Trophoblast cell (in vitro differentiated cells and primary cell): Measurements from ENCODE around the gene CBX8.

ENCODE experiments used
- DNase-seq, 2 donors: peaks; one replicate each; pipeline ENCODE4 v3.0.0-alpha.2; 2016
- H2AFZ ChIP-seq: 2 replicates; pipeline ENCODE4 v1.6.1; 2013; ENCODE audit warnings: low read length, moderate library complexity, mild to moderate bottlenecking; ENCODE audit not compliant: insufficient read depth, poor library complexity
- H2AK5ac ChIP-seq: 2 replicates; pipeline ENCODE4 v1.6.1; 2013; ENCODE audit warnings: mild to moderate bottlenecking, low read length
- H2BK120ac ChIP-seq: 2 replicates; pipeline ENCODE4 v1.6.1; 2013; ENCODE audit warnings: low read length, mild to moderate bottlenecking, moderate library complexity; ENCODE audit not compliant: insufficient read depth, poor library complexity
- H2BK12ac ChIP-seq: 2 replicates; pipeline ENCODE4 v1.6.1; 2013; ENCODE audit warnings: mild to moderate bottlenecking, low read length, moderate library complexity
- H2BK5ac ChIP-seq: 2 replicates; pipeline ENCODE4 v1.6.1; 2013; ENCODE audit warnings: low read length, low read depth, moderate library complexity, mild to moderate bottlenecking; ENCODE audit not compliant: poor library complexity
- H3K14ac ChIP-seq: 2 replicates; pipeline ENCODE4 v1.6.1; 2013; ENCODE audit warnings: mild to moderate bottlenecking, low read length
- H3K18ac ChIP-seq: 2 replicates; pipeline ENCODE4 v1.6.1; 2013; ENCODE audit warnings: mild to moderate bottlenecking, low read length
- H3K23ac ChIP-seq: 2 replicates; pipeline ENCODE4 v1.6.1; 2013; ENCODE audit warnings: low read length
- H3K27ac ChIP-seq: 2 replicates; pipeline ENCODE4 v1.5.1; 2013; ENCODE audit warnings: low read depth, mild to moderate bottlenecking, inconsistent platforms, low read length, moderate library complexity
- H3K27me3 ChIP-seq: 2 replicates; pipeline ENCODE4 v1.6.1; 2013; ENCODE audit warnings: inconsistent platforms, mild to moderate bottlenecking, low read length, moderate library complexity; ENCODE audit not compliant: insufficient read depth
- H3K36me3 ChIP-seq, 2 experiments: 1 replicate in 1 of 2; 2 replicates in 1 of 2; pipeline ENCODE4 v1.6.1; 2013; ENCODE audit warnings: low read length in 2 of 2, mild to moderate bottlenecking in 2 of 2, moderate library complexity in 1 of 2; ENCODE audit not compliant: insufficient read depth in 2 of 2, control insufficient read depth in 1 of 2
- H3K4ac ChIP-seq: 2 replicates; pipeline ENCODE4 v1.6.1; 2013; ENCODE audit warnings: low read depth, mild to moderate bottlenecking, low read length, moderate library complexity
- H3K4me1 ChIP-seq, 2 experiments: 1 replicate in 1 of 2; 2 replicates in 1 of 2; pipeline ENCODE4 v1.6.1; 2013; ENCODE audit warnings: low read length in 2 of 2, mild to moderate bottlenecking in 2 of 2, moderate library complexity in 1 of 2; ENCODE audit not compliant: insufficient read depth in 2 of 2, control insufficient read depth in 1 of 2
- H3K4me2 ChIP-seq: 2 replicates; pipeline ENCODE4 v1.6.1; 2013; ENCODE audit warnings: inconsistent platforms, mild to moderate bottlenecking, low read length, moderate library complexity
- H3K4me3 ChIP-seq: 2 replicates; pipeline ENCODE4 v1.5.1; 2013; ENCODE audit warnings: mild to moderate bottlenecking, low read depth, low read length, inconsistent platforms
- H3K79me1 ChIP-seq: one replicate; pipeline ENCODE4 v1.6.1; 2013; ENCODE audit warnings: low read length
- H3K79me2 ChIP-seq: 2 replicates; pipeline ENCODE4 v1.6.1; 2013; ENCODE audit warnings: low read length, mild to moderate bottlenecking; ENCODE audit not compliant: control insufficient read depth, insufficient read depth, poor library complexity
- H3K9ac ChIP-seq: 2 replicates; pipeline ENCODE4 v1.6.1; 2013; ENCODE audit warnings: mild to moderate bottlenecking, low read length
- H3K9me3 ChIP-seq: 2 replicates; pipeline ENCODE4 v1.6.1; 2013; ENCODE audit warnings: low read depth, mild to moderate bottlenecking, control low read depth, inconsistent platforms, low read length; ENCODE audit not compliant: insufficient read depth
- H4K12ac ChIP-seq: 2 replicates; pipeline ENCODE4 v1.6.1; 2013; ENCODE audit warnings: low read depth, mild to moderate bottlenecking, low read length, moderate library complexity
- H4K8ac ChIP-seq: 2 replicates; pipeline ENCODE4 v1.6.1; 2013; ENCODE audit warnings: low read depth, mild to moderate bottlenecking, low read length, moderate library complexity
- H4K91ac ChIP-seq: one replicate; pipeline ENCODE4 v1.6.1; 2013; ENCODE audit warnings: low read depth, mild to moderate bottlenecking, low read length, moderate library complexity
- WGBS: extraction: QIAGEN DNeasy Blood & Tissue Kit; methylation state at CpG from one replicate; pipeline ENCODE4 v1.1.7; 2013; ENCODE audit warnings: missing lambda C conversion rate; ENCODE audit not compliant: insufficient read length, insufficient coverage; ENCODE audit errors: extremely low coverage; 5-methylcytosine and 5-hydroxymethylcytosine counted together

Gene CBX8

DNA sequence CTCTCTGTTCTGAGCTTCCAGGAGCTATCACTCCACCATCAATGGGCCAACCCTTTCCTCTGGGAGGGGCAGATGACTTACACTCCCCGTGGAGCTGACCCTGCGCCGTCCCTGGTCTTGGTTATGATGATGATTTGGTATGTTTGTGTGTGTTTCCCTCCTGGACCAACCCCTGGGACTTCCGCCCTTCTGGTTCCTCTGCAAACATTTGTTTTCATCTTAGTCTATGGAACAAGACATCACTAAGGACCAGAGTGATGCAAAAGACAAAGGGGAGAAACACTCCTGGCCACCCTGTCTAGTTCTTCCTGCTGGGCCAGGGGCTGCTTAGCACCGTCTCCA, 28.7 kb upstream of the CBX8 start:
- Histone ChIP-seq H3K27ac (no peak overlapping the region), H3K18ac (no peak overlapping the region), H3K4ac (no peak overlapping the region), H3K9ac (no peak overlapping the region), H3K4me2 (no peak overlapping the region), H2BK12ac (no peak overlapping the region), H3K14ac (no peak overlapping the region), H4K8ac (no peak overlapping the region), H4K91ac (no peak overlapping the region), H3K9me3 (peaks cover 5% of the 10 kb centered on the region), H2AFZ (no peak overlapping the region), H3K27me3 (peaks cover 17% of the 10 kb centered on the region), H3K79me2 (no peaks in the 10 kb centered on the region), H3K4me1 (no peaks in the 10 kb centered on the region), H3K36me3 (no peaks in the 10 kb centered on the region), H2BK120ac (no peak overlapping the region), H4K12ac (no peak overlapping the region), H3K23ac (no peak overlapping the region), H2AK5ac (no peak overlapping the region), H3K79me1 (no peaks in the 10 kb centered on the region), H2BK5ac (no peak overlapping the region), H3K4me3 (no peak overlapping the region)
- WGBS = no CpG with 5 or more reads among the region's 5 CpGs
- DNase-seq = no peak

DNA sequence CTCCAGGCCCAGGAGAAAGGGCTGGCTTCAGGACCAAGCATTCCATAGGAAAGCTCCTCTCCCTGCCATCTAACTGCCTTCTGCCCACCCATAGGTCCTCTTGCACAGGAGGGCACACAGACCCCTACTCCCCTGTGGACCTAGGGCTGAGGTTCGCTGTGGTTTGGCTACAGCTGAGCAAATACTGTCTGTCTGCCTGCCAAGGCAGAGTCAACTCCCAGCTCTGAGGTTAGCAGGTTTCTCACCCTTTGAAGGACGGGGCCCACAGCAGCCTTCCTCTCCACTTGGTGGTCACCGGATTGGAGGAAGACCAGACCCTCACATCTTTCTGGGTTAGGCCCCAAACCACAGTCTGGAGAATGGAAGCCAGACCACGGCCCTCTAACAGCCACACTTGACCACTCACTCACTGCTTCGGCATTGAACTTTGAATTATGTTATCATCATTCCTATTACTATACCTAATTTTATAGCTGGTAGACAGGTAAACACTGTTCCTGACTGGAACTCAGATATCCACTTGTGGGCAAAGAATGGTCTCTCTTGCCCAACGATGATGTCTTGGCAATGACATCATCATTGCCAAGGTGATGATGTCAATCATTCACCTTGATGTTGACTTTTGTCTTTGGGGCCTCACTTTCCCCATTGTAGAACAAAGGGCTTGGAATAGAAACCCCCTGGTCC, 28.2 kb upstream of the CBX8 start:
- H3K18ac ChIP-seq = no peak overlapping the region
- no peak overlapping the region for H2BK120ac ChIP-seq
- H3K79me1 ChIP-seq = no peaks in the 10 kb centered on the region
- no peak overlapping the region for H3K23ac ChIP-seq
- DNase-seq = no peak
- H4K12ac ChIP-seq = no peak overlapping the region
- no peak overlapping the region for H2AK5ac ChIP-seq
- no peak overlapping the region for H2BK5ac ChIP-seq
- H2AFZ ChIP-seq = no peak overlapping the region
- H3K4ac ChIP-seq = no peak overlapping the region
- no peak overlapping the region for H3K9ac ChIP-seq
- no peaks in the 10 kb centered on the region for H3K36me3 ChIP-seq
- H3K27ac ChIP-seq = no peak overlapping the region
- no peak overlapping the region for H2BK12ac ChIP-seq
- no peak overlapping the region for H3K14ac ChIP-seq
- no peaks in the 10 kb centered on the region for H3K79me2 ChIP-seq
- WGBS = no CpG with 5 or more reads among the region's 6 CpGs
- H3K9me3 ChIP-seq = peaks cover 5% of the 10 kb centered on the region
- H3K4me1 ChIP-seq = no peaks in the 10 kb centered on the region
- H4K8ac ChIP-seq = no peak overlapping the region
- no peak overlapping the region for H4K91ac ChIP-seq
- H3K27me3 ChIP-seq = peaks cover 12% of the 10 kb centered on the region
- no peak overlapping the region for H3K4me3 ChIP-seq
- H3K4me2 ChIP-seq = no peak overlapping the region

DNA sequence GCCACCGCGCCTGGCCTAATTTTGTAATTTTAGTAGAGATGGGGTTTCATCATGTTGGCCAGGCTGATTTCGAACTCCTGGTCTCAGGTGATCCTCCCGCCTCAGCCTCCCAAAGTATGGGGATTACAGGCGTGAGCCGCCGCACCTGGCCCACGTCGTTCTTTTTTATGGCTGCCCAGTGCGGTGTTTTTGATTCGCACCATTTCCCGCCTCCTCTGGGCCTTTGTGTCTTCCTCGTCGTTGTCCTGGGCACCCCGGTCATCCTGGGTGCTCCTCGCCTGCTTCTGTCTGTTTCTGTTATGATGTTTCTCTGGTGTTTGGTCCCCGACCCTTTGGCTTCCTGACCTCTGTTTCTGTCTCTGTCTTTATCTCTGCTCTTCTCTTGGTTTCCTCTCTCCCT, 27.4 kb upstream of the CBX8 start:
- Histone ChIP-seq H2AK5ac (no peak overlapping the region), H3K14ac (no peak overlapping the region), H3K27me3 (peaks cover 6% of the 10 kb centered on the region), H3K23ac (no peak overlapping the region), H3K27ac (no peak overlapping the region), H2BK5ac (no peak overlapping the region), H2BK12ac (no peak overlapping the region), H4K12ac (no peak overlapping the region), H3K79me1 (no peaks in the 10 kb centered on the region), H3K9ac (no peak overlapping the region), H2AFZ (no peak overlapping the region), H3K79me2 (no peaks in the 10 kb centered on the region), H3K4me2 (no peak overlapping the region), H3K4ac (no peak overlapping the region), H4K8ac (no peak overlapping the region), H3K18ac (no peak overlapping the region), H4K91ac (no peak overlapping the region), H3K4me1 (no peaks in the 10 kb centered on the region), H3K36me3 (no peaks in the 10 kb centered on the region), H2BK120ac (no peak overlapping the region), H3K4me3 (no peak overlapping the region), H3K9me3 (peaks cover 5% of the 10 kb centered on the region)
- DNase-seq = no peak
- no CpG with 5 or more reads among the region's 17 CpGs for WGBS

DNA sequence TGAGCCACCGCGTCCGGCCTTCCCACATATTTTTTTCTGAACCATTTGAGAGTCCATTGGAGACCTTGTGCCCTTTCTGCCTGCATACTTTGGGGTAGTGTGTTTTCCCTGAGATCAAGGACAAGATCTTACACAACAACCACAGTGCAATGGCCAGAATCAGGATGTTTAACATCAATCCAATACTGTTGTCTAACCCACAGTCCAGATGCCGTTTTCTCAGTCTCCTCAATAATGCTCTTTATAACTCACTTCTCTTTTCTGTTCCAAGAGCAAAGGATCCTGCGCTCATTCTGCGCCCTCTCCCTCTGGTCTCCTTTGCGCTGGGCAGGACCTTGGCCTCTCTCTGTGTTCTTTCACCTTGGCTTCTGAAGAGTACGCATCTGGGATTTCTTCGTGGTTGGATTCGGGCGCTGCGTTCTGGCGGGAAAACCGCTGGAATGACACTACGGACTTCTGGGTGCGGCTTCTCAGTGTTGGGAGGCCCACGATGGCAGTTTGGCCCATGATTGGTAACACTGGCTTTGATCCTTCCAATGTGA, 25.8 kb upstream of the CBX8 start:
- Histone ChIP-seq H3K27me3 (peaks cover 10% of the 10 kb centered on the region), H3K14ac (no peak overlapping the region), H3K9me3 (peaks cover 3% of the 10 kb centered on the region), H4K12ac (no peak overlapping the region), H2AK5ac (no peak overlapping the region), H4K91ac (no peak overlapping the region), H3K36me3 (no peaks in the 10 kb centered on the region), H3K23ac (no peak overlapping the region), H2BK5ac (no peak overlapping the region), H4K8ac (no peak overlapping the region), H3K4me3 (no peak overlapping the region), H3K79me1 (no peaks in the 10 kb centered on the region), H2BK12ac (no peak overlapping the region), H3K18ac (no peak overlapping the region), H3K27ac (no peak overlapping the region), H2AFZ (no peak overlapping the region), H2BK120ac (no peak overlapping the region), H3K4ac (no peak overlapping the region), H3K4me2 (no peak overlapping the region), H3K79me2 (no peaks in the 10 kb centered on the region), H3K9ac (no peak overlapping the region), H3K4me1 (no peaks in the 10 kb centered on the region)
- no peak for DNase-seq
- no CpG with 5 or more reads among the region's 17 CpGs for WGBS
